GM03348 (cell line): ENCODE results near the gene CBFA2T2.
"Not testable (repeated sequence)": the region's sequence is repeated elsewhere in the genome, so short reads cannot be mapped to it uniquely, and the experiment has no call there.

Experiments used
- DNase-seq: peaks from one replicate; pipeline ENCODE4 v3.0.0; 2012; ENCODE audit warnings: low spot score

Gene CBFA2T2

DNA sequence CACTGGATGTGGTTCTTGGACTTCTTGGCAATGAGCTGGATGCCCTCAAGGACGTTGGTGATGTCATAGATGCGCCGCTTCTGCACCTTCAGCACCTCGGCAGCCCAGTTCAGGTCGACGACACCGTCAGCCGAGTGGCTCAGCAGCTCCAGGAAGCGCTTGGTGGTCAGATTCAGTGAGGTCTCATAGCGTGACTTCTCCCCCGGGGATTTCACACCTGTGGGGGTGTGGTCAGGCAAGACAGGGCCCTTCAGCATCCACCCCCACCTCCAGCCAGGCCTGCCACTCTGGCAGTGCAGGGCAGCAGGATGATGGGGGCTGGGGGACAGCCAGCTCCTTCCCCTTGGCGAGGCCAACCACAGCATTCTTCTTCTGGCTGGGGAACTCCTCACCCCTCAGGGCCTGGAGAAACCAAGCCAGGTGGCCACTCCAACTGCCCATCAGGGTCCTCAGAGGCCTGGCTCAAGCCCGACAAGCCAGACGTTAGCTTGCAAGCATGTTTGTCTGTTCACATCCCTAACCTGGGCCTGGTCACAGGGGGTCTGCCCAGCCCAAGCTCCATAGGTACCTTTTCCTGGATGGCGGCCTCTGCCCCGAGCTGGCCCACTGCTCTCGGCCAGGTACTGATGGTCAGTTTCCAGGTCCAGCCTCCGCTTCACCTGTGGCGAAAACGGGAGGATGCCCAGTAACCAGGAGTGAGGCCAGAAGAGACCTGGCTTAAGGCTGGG is 190.0 kb downstream of the CBFA2T2 start:
- no peak for DNase-seq

DNA sequence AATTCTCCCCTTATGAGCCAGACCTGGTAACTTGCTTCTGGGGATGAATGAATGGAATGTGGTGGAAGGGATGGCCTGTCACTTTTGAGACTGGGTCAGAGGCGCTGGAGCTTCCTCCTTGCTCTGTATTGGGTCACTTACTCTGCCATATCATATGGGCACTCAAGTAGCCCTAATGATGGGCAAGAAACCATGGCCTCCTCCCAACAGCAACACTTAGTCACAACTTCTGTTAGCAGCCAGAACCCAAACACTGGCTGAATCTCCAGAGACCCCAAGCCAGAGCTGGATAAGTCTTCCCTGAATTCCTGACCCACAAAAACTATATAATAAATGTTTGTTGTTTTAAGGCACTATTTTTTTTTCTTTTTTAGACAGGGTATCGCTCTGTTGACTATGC is 190.8 kb downstream of the CBFA2T2 start:
- DNase-seq: no peak

DNA sequence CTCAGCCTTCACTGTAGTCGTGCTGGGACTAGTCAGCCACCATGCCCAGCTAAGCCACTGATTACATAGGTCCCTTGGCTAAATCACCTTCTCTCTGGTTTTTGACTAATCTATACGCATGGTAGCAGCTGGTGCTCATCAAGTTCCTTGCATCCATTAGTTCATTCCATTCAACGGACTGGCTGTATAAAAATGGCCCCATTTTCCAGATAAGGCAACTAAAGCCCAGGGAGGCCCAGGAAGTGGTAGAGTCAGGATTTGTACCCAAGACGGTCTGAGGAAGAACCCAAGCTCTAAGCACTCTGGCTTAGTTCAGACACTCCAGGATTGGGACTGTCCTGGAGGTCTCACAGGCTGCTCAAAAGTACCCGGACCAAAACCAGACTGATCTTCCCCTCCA is 191.4 kb downstream of the CBFA2T2 start:
- no peak for DNase-seq

DNA sequence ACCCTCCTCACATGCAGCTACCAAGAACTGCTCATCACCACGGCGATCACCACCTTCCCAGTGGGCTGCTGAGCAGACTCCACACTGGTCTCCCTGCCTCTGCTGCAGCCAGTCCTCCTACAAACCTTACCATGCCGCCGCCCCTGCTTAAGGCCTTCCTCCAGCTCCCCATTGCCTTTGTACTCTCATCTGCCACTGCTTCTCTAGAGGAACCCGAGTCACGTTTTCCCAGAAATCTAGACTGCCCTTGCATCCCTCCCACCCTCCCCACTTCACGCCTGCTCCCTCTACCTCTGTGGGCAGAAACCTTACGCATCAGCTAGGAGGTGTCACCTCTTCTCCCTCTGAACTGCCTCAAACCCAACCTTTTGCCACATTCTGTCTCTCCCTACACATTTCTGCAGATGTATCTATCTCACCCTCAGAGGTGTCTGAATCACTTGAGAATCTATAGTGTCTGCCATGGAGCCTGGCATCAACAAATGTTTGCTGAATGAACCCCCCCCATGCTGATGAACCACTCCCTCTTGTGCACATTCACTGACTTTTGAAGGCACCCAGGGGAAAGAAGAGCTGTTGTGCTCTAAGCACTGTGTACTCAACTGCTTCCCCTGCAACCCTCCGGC is 191.9 kb downstream of the CBFA2T2 start:
- no peak for DNase-seq

DNA sequence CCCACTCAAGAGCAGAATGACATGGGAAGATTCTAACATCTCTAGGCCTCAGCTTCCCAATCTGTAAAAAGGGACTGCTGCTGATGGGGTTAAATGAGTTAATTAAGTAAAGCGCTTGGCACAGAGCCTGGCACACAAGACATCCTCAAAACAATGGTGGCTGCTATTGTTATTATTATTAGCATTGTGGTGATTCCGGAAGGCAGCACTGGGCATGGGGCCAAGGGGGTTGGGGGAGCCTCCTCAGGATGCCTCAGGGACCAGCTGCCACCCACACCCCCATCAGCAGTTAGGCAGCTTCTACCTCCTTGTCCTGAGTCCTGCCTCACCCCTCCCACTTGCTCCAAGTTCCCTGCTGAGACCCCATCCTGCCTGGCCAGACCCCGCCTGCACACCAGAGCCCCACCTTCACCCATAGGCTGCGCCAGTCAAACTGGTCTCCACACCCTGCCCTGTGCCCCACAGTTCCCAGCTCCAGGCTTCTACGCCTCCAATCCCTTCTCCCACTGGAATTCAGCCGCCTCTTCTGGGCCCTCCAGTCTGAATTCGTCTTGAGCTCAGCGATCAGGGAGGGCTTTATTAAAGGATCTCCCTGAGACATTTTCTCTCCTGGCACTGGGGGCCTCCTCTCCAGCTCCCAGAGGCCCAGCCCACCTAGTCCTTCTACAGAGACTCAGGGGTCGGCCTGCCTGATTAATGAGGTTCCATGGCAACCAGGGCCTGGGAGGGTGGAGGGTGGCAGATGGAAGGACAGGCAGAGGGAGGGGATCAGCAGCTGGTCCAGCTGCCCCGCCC is 194.8 kb downstream of the CBFA2T2 start:
- DNase-seq: no peak

DNA sequence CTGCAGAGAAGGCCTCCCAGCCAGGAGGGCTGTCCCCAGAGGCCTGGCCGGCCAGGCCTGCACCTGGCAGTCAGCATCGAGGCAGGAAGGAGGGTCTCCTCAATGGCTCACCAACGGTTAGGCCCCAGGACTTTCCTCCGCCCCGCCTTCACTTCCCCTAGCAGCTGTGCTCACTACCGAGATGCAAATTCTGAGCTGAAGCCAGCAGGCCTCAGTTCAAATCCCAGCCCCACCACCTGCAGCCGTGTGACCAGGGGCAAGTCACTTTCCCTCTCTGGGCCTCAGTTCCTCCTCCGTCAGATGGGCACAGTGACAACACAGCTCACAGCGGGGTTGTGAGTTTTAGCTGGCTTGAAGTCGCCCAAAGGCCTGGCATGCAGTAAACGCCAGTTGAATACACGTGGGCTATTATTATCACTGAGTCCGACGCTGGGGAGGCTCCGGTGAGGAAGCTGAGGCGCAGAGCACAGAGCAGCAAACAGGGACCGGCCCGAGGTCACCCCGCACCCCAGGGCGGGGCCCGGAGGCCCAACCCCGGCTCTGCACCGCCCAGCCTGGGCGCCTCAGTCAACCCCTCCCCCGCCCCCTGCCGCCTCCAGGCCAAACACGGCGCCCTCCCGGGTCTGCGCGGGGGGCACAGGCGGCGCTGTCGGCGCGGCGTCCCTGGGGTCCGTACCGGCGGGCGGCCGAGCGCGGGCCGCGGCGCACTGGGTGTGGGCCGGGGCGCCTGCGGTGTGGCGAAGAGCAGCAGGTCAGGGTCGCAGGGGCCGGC is 195.6 kb downstream of the CBFA2T2 start:
- DNase-seq: peak; percentile 62

DNA sequence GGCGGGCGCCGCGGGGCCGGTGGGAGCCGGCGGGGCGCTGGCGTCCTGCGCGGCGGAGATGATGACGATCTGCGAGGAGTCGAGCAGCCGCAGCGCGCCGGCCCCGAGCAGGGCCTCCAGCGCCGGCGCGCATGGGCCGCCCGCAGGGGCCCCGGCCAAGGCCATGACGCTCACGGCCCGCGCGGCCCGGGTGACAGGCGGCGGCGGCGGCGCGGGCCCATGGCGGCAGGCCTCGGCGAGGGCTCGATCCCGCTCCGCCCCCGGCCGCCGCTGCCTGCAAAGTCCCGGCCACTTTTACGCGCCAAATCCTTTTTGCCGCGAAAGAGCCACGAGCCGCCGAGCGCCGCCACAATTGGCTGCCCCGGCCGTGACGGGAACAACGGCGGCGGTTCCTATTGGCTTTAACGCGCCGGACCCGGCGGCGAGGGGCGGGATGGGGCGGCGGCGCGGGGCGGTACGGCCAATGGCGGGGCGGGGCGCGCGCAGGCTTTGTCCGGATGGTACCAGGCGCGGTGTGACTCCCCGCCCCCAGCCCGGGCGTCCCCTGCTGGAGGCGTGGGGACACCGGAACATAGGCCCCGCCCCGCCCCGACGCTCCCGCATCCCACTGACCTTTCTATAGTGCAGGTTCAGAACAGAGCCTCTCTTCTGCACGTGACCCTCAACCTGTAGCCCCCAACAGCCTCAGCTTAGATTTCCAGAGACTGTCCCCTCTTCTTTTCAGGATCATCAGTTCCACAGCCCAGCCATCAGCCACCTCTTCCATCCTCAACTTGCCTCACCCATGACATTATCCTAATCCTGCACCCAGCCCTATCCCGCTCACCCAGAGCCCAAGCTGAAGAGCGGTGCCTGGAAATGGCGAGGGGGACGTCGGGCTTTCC is 196.4 kb downstream of the CBFA2T2 start, which contains the start of gene E2F1:
Gene E2F1, minus strand, starts transcription at position 286 of the 884 bp plus-strand sequence. Its CDS starts 121 bp downstream, at position 165.
- peak; percentile 100 for DNase-seq

DNA sequence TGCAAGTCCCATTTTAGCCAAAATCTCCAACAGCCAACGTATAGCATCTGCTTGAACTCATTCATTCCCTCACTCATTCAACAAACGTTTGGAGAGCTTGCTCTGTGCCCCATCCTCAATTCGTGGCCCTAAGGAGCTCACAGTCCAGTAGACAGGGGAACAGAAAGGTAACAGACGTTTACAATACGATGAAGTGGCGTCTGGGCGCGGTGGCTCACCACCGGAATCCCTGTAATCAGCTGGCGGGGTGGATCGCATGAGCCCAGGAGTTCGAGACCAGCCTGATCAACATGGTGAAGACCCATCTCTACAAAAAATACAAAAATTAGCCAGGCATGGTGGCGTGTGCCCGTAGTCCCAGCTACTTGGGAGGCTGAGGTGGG is 197.1 kb downstream of the CBFA2T2 start:
- no peak for DNase-seq

DNA sequence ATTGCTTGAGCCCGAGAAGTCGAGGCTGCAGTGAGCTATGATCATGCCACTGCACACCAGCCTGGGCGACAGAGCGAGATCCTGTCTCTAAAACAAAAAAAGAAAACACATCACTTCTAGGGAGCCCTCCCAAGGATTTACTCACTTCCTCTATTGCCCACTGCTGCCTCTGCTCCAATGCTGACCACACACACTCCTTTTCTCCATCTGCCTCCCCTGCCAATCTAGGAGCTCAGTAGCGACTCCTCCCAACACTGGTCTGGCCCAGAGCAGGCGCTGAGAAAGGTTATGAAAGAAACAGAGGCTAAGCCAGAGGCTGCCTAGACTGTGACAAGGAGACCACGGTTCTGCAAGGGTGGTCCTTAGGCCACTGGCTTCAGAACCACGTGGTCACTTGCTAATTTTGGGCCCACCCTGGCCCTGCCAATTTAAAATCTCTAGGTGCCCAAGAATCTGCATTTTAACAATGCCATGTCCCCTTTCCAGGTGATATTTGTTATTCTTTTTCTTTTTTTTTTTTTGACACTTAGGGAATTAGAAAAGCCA is 197.5 kb downstream of the CBFA2T2 start:
- no peak for DNase-seq

DNA sequence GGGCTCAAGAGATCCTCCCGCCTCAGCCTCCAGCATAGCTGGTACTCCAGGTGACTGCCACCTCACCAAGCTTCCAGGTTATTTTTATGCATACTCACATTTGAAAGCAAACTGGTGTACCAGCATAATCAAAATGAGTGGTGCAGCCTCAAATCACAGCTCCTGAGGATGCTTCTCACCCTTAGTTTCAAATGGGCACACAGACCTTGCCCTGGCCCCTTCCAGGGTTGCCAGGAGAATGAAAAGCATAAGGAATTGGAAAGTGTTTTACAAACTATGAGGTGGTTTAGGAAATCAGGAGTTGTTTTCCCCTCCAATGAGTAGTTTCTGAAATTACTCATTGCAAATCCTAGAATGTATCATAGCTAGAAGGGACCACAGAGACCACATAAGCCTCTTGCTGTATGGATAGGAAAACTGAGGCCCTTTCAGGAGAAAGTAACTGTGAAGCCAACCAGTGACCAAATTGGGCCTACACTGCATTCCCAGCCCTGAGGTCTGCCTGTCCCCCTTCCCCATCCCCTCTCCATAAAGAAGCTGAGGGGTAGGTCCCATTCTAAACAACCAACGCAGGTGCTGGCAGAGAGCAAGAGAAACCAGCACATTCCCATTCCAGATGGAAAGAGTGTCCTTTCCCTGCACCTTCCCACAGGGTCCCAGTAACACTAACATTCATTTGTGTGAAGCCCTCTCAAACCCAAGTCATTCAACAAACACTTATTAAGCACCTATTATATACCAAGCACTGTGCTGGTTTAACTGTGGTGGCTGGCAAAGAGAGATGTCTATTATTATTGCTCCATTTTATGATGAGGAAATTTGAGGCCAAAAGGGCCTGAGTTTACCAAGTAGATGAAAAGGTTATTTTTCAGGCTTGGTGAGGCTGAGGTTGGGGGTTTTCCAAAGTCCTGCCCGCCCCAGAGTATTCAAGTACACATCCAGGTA is 198.4 kb downstream of the CBFA2T2 start:
- DNase-seq: no peak

DNA sequence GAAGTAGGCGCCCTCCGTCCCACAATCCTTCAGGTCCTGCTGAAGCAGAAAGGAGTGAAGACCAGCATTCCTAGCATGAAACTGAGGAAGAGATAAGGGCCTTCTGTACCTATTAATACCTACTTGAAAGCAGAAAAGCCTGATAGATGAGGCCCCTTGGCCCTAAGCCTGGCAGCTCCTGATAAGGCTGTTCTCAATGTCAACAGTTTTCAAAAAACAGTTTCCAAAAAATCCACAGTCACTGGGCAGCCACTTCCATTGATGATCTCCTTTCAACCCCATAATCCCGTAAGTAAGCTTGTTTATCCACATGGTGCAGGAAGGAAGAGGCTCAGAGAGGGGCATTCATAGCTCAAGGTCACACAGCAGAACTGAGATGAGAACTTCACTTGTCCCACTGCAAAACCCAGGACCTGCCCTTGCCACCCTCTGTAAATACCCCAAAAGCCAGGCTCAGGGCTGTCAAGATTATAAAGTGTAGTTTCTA is 199.1 kb downstream of the CBFA2T2 start:
- no peak for DNase-seq

DNA sequence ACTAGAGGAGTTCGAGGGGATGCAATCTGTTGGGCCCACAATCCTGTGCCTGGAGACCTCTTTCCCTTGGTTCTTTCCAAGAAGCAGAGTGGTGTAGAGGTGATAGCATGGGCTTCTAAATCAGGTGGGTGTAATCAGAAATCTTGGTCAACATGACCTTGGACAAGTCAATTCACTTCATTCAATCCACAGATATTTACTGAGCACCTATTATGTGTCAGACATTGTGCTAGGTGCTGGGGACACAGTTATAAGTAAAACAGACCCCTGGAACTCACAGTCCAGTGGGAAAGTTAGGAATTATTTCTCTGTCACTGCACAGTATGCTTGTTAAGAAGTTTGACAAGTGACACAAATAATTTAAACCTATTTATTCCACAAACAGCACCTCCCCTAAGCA is 199.6 kb downstream of the CBFA2T2 start:
- no peak for DNase-seq

DNA sequence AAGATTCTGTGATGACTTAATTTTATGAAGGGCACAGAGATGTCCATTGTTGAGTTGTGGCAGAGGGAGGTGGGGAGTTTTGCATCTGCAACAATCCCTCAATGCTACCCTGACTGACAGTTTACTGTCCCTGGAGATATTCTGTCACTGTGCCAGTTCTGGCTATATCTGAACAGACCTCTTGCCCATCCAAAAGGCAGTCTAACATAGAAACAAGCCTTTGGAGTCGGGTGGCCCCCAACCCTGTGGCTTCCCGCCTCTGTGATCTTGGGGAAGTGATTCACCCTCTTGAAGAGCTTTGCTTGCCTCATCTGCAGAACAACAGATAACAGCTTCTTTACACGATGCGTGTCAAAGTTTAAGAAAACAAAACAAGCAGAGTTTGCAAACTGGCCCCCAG is 200.1 kb downstream of the CBFA2T2 start:
- no peak for DNase-seq

DNA sequence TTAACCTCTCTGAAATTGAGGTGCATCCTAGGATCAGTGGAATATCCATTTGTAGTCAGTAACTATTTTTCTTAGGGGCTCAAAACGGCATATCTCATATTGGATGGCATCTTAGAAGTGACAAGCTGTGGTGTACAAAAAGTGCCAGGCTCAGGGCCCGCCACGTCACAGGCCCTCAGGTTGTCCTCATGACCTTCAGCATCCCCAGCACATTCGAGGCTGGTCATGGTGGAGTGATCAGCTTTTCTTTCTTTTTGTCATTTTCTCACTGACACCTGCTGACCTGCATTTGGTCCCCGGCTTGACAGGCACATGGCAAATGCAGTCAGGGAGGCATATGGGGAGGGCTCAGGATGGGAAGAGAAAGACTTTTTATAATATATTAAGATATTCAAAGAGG is 203.4 kb downstream of the CBFA2T2 start:
- DNase-seq: no peak

DNA sequence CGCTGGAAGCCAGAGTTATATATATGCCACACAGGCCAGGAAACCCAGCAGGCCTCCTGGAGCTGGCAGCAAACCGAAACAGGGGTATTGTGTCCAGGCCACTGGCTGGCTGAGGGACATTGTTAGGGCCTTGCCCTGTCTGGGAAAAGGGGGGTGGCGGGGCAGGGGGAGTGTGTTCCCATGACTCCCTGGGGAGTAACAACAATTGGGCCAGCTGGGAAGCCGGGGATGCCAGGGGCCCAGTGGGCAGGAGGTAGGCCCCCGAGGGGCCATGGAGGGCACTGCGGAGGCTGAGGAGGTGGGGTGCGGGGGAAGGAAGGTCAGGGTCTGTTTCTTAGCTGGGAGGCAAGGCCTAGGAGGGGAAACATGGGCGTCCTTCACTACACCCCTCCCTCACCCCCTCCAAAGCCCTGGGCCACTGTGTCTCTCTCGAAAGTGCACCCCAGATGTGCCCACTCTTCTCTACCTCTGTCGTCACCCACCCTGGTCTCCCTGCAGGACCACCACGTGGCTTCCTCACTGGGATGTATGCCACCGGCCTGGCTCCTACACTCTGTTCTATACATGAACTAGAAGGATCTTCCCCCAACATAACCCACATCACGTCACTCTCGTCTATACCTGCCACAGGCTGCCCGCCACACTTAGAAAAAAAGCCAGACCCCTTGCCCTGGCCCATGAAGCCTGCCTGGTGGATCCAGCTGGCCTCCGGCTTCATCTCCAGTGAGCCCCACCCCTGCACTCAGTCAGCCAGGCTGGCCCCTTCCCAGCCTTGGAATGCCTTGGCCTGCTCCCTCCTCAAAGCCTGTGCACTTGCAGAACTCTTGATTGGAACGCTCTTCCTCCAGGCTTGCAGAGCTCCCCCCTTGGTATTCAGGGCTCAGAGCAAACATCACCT is 204.1 kb downstream of the CBFA2T2 start:
- no peak for DNase-seq

DNA sequence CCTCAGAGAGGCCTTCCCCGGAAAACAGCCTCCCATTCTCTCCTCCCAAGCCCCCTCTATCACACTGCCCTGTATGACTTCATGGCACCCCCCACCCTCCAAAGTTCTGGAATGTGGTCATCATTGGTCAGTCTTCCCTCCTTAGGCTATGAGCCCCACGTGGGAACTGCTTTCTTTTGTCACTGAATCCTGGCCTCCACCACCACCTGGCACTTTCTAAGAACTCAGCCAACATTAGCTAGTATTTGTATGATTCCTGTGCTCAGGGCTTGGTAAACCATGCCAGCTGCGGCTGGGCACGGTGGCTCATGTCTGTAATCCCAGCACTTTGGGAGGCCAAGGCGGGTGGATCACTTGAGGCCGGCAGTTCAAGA is 204.7 kb downstream of the CBFA2T2 start:
- DNase-seq: no peak

DNA sequence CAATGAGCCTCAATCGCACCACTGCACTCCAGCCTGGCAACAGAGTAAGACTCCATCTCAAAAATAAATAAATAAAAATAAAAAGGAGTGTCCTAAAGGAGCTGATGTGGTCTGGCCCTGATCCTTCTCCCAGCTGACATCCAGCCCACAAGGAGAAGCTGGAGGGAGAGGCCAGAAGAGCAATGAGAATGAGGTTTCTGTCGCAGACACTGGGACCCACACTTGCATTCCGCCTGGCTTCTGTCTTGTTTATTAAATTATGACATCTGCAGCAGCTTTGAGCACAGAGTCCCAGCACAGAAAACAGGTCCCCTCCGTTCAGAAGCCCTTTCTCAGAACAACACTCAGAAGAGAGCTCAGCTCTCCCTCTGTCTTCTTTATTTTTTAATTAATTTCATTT is 206.6 kb downstream of the CBFA2T2 start:
- DNase-seq: no peak

DNA sequence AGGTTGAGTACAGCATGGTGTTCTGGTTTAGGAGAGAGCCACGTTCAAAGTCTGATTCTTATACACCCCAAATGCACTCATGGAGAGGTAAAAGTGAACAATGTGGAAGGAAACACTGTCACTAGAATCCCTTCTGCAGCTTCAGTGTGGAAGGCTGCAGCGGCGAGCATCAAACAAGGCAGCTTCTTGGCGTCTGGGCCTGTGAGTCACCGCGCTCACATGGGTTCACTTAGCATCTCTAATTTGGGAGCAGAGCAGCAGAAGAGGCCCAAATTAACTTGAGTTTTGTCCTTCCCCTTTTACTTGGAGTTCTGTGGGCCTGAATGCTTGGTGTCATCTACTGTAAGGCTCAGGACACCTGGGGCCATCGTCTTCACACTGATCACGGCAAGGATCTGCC is 207.2 kb downstream of the CBFA2T2 start:
- peak; percentile 82 for DNase-seq

DNA sequence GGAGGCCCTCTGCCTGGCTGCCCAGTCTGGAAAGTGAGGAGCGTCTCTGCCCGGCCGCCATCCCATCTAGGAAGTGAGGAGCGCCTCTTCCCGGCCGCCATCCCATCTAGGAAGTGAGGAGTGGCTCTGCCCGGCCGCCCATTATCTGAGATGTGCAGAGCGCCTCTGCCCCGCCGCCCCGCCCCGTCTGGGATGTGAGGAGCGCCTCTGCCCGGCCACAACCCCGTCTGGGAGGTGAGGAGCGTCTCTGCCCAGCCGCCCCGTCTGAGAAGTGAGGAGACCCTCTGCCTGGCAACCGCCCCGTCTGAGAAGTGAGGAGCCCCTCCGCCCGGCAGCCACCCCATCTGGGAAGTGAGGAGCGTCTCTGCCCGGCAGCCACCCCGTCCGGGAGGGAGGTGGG is 209.1 kb downstream of the CBFA2T2 start:
- DNase-seq: not testable (repeated sequence)
